ENCODE measurements around the gene ADAM15.
A peak's percentile ranks its signal among the peaks of the same experiment; 100 is the strongest.

The ADAM15 gene, protein sequence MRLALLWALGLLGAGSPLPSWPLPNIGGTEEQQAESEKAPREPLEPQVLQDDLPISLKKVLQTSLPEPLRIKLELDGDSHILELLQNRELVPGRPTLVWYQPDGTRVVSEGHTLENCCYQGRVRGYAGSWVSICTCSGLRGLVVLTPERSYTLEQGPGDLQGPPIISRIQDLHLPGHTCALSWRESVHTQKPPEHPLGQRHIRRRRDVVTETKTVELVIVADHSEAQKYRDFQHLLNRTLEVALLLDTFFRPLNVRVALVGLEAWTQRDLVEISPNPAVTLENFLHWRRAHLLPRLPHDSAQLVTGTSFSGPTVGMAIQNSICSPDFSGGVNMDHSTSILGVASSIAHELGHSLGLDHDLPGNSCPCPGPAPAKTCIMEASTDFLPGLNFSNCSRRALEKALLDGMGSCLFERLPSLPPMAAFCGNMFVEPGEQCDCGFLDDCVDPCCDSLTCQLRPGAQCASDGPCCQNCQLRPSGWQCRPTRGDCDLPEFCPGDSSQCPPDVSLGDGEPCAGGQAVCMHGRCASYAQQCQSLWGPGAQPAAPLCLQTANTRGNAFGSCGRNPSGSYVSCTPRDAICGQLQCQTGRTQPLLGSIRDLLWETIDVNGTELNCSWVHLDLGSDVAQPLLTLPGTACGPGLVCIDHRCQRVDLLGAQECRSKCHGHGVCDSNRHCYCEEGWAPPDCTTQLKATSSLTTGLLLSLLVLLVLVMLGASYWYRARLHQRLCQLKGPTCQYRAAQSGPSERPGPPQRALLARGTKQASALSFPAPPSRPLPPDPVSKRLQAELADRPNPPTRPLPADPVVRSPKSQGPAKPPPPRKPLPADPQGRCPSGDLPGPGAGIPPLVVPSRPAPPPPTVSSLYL

DNA sequence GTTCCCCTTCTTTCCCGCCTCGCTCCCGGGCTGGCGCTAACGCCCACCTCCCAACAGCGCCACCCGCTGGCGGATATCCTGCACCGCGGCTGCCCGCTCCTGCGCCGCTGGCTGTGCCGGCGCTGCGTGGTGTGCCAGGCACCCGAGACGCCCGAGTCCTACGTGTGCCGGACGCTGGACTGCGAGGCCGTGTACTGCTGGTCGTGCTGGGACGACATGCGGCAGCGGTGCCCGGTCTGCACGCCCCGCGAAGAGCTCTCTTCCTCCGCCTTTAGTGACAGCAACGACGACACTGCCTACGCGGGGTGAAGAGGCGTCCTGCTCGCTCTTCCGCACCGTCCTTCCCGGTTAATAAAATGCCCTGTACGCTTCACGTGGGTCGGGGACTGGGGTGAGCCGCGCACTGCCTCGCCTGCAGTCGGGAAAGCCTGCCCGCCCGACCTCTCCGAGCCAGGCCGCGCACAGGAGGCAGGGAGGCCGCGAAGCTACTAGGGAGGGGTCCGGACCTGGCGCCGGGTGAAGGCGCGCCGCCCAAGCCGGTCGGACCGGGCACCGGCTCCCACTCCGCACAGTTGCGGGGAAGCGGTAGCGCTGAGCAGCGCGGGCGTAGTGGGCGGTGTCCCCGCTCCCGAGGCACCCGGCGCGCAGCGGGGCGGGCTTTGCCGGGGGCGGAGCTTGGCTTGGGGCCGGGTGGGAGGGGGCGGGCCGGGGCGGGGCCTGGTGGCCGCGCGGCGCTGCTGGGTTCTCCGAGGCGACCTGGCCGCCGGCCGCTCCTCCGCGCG is at the start of gene ADAM15:
Gene ADAM15, plus strand, starts transcription at position 757 of the 782 bp plus-strand sequence. CDS start 71 bp downstream, outside the sequence.
- DNase-seq (ENCODE audit: low spot score), result peak; percentile 92

DNA sequence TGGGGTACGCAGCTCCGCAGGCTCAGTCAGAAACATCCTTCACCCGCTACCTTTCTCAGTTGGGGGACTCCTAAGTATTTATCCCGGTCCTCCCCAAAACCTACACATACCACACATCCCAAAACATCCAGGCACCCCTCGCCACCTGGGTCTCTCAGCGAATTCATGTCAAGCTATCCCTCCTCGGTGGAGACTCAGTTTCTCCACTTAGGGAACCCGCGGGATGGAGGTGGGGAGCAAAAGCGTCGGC is 49.8 kb upstream of the ADAM15 start:
- DNase-seq (ENCODE audit: low spot score), result no peak

DNA sequence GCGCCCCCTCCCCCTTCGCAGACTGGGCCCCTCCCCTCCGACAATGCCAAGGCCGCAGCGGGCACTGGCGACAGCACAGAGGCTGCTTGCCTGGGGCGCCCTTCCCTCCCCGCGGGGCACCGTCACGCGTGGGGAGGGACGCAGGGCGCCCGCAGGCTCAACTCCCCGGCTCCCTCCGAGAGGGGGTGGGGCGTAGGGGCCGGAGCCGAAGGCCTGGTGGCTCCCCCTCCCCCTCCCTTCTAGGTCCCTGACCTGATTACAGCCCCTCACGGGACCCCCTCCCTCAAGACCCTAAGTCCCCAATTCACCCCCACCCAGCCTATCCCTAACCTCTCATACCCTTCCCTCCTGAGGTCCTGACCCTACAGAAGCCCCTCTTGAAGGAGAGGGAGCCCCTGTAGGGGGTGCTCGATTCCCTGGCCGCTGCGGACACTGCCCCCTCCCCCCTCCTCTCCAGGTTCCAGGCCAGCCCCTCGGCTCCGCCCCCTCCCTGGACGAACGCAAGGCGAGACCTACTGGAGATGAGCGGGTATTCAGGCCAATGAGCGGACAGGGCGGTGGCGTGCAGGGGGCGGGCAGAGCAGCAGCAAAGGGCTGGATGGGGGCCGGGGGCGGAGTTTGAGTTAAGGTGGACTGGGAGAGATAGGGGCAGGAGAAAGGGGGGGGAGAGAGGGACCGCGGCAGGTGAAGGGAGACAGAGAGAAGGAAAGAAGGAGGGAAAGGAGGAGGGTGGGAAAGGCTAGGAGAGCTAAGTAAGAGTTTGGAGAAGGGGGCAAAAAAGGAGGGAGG is 49.2 kb upstream of the ADAM15 start:
- DNase-seq (ENCODE audit: low spot score), result peak; percentile 99

DNA sequence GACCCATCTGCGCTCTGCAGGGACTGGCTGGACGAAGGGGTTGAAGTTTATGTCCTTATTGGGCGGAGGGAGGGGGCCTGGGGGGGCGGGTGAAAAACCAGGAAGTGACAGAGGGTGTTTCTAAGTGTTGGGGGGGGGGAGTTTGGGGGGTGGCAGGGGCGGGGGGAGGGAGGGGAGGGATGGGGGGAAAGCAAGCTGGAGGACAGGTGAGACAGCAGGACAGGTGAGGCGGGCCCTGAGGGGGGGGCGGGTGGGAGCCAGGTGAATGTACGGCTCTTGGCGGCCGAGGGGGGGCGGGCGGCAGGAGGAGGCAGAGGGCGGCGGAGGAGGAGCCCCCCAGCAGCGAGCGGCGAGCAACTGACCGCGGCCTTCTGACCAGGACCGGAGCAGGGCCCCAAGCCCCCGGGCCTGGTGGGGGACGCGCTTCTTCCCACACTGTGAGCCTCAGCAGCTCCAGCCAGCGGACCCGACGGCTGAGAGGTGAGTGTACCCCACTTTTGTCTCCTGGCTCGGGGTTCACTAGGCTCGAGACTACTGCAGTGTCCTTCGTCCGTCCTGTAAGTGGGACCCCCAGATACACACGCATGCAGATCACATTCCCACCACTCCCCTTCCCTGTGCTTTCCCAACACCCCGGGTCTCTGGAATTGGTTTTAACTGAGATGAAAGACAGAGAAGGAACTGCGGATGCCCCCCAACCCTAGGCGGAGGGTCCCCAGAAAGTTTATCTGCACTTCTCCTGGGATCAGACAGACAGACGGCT is 48.5 kb upstream of the ADAM15 start, which contains the start of gene ZBTB7B:
Gene ZBTB7B, plus strand, starts transcription at position 339 of the 763 bp plus-strand sequence. CDS start 11,859 bp downstream, outside the sequence.
- peak; percentile 65 for DNase-seq (ENCODE audit: low spot score)

DNA sequence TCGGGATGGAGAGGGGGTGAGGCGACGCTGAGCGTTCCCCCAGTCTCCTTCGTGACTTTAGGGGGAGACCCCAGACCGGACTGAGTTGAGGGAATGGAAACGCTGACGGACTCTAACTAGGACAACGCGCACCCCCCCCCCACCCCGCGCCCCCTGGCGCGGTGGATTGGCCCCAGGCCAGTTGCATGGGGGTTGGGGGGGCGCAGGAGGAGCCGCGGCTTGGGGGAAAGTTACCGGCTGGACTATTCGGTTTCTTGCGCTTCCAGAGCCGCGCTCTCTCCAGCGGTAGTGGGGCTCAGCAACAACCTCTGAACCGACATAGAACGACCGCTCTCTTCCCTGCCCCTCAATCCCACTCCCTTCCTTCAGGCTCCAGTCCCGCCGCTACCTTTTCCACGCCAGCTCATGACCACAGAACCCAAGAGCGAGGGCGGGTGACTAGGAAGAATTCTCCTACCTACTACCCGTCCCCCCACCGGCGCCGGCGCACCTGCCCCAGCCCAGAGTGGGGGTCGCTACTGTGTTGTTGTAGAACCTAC is 47.8 kb upstream of the ADAM15 start:
- DNase-seq (ENCODE audit: low spot score), result peak; percentile 64

DNA sequence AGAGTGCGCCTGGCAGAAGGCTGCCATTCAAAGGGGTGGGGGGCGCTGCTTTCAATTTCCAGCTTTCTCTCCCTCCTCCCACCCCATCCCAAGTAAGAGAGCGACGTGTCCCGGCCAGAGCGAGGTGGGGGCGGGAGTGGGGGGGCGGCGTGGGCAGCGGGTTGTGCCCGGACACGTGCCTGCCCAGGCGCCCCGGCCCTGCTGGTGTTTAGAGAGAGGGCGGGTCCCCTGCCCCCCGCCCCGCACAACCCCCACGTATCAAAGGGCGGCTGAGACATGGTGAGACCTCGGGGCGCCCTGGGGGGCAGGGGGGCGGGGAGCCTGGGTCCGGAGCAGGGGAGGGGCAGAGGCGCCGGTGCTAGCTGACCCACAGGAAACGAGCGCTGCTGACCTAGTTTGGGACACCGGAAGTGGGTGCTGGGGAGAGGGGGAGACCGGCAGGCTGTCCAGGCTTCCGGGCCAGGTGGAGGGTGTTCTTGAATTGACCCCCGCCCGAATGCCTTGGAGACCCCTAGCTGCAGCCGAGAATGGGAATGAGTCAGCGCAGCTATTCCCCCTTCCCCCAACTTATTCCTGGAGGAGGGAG is 47.3 kb upstream of the ADAM15 start:
- DNase-seq (ENCODE audit: low spot score), result peak; percentile 62

DNA sequence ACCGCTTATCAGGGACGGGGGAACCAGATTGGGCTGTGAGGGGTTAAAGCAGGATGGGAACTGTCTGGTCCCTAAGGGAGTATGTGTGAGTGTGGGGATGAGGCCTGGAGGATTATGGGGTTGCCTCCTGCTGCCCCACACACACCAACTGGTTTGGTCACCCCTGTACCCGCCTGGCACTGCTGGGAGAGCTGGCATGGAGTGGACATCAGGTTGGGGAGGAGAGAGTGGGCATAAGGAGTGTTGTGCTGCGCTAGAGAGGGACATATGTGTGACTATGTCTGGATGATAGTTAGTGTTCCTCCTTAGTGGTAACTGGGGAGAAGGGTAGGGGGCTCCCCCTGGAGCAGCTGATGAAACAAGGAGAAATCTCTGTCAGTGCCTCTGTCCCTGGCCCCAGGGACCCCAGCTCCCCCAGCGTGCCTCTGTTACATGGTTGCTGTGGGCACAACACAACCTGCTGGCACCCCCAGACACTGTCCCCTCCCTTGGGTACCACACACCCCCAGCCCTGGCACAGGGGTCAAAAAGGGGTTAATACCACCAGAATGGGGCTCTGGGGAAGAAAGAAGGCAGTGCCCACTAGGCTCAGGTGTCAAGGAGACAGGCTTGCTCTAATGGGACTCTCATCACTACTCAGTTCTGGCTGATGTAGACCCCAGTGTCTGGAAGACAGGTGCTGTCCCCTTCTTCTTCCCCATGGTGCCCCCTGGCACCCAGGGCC is 46.6 kb upstream of the ADAM15 start:
- no peak for DNase-seq (ENCODE audit: low spot score)

DNA sequence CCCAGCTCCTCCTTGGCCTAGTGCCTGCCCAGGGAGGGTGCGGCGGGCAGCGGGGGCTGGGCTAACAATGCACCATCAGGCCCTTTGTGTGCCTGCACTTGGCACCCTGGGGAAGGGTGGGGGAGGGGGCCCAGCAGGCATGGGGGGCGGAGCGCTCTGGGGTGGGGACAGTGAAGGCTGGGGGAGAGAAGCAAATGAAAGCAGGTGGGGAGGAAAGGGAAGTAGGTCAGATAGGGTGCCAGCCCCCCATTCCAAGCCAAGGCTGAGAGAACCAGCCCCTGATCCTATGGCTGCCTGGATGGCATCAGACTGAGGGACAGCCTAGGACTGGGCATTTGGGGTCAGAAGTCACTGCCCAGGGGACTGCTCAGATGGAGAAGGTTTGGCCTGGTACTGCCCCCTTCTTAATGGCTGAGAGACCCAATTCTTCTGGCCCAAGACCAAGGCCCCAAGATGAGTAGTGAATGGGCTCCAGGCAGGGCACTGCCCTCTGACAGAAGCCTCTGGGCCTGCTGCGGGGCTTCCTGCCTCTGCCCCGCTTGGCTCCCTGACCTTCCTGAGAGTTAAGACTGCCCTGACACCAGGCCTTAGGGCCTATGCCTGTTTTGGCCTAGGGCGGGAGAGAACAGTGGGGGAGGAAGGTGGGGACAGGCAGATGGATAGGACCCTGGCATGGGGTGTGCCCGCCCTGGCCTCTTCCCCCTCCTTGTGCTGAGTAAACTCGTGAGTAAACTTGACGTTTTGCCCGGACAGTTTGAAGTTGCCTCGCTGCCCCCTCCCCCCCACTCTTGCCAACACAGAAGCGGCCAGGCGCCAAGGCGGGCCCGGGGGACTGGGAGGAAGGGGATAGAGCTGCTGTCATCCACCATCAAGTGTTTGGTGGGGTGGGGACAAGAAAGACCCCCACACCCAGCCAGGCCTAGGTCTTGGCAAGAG is 45.8 kb upstream of the ADAM15 start:
- no peak for DNase-seq (ENCODE audit: low spot score)

DNA sequence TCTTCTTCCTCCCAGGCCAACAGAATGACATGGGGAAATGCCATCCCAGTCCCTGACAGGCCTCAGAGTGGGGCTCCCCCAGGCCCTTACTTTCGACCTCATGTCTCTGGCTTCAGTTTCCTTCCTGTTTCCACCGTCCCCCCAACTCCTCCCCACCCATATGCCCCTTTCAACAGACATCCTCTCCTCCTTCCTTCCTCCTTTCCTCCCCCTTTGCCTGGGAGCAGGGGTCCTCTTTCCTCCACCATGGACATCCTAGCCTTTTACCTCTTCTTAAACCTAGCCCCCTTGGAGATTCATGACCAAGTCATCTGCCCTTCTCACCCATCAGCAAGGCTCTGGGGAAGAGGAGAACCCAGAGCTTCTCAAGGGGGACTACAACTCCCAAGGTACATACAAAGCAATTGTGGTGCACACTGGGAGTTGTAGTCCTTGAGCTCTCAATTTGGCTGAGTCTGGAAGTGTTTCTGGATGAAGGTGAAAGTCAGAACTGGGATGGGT is 44.5 kb upstream of the ADAM15 start:
- DNase-seq (ENCODE audit: low spot score), result no peak

DNA sequence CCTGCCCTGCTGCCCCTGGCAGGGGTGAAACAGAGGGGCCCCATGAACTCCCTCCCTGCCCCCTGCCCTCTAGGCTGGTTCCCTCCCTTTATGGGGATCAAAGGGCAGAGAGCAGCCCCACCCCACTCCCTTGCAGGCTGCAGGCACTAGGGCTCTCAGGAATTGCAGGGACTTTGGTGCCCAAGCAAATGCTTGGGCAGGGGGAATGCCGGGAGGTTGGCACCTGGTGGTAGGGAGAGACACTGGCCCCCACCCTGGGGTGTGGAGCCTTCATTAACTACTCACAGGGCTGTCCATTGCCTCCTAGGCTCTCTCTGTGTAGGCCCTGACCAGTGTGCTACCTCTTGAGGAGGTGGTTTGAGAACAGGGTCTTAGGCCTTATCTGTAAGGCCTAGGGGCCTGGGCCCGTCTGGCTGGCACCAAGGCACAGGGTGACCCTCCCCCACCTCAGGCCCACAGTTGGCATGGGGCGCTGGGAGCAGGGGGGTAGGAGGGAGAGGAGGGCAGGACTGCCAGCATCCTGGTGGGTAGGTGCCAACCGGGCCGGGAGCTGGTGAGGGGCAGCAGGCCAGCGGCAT is 43.8 kb upstream of the ADAM15 start:
- no peak for DNase-seq (ENCODE audit: low spot score)

DNA sequence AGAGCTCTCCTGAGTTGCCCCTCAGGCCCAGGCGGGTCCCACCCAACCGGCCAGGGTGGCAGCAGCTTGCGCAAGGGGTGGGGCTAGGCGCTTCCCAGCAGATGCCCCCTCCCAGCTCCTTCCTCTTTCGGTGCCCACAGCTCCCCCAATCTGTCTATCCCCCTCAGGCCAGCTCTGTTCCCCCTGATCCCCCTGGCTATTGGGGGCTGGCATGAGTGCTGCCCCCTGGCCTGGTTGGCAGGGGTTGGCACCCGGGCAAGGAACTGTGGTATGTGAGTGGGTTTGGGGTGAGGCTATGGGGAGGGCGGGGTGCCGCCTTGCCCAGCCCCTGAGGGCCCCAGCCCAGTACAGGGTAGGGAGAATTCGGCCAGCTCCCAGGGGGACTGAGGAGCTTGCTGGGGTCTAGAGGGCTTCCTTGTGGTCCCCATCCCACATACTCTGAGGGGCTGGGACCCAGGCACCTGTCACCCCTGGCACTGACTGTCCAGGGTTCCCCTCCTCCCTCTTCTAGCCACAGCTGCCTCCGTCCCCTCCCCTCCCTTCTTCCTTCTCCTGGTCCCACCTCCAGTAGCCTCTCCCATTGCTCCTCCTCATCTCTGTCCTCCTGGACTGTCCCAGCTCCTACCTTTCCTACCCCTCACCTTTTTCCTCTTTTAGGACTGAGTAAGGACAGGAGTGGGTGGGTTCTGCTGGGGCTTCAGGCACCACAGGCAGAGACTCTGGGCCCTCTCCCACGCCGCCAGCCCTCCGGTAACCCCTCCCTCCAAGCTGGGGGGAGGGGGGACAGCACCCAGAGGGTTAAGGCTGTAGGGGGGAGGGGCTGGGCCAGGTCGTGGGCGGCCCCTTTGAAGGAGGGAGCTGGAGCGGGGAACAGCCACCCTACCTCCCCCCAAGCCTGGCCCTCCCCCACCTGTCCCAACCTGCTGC is 42.8 kb upstream of the ADAM15 start:
- no peak for DNase-seq (ENCODE audit: low spot score)

DNA sequence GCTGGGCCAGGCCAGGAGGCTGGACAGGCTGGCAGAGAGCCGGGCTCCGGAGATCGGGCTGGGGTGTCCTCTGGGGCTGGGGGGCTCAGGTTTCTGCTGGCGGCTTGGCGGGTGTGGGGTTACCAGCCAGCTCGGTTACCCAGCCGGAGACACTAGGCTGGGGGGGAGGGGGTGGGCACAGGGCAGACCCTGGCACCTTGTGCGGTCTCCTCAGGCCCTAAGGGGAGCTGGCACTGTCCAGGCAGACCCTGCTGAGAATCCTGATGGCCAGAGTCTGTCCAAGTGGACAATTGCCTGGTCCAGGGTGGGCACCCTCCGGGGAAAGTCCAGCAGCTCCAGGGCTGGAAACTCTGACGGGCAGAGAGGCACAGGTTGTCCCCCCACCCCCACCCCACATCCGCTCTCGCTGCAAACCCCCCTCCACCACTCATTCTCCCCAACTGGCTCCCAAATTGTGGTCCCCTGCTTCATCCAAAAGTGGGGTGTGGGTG is 41.9 kb upstream of the ADAM15 start:
- DNase-seq (ENCODE audit: low spot score), result no peak

DNA sequence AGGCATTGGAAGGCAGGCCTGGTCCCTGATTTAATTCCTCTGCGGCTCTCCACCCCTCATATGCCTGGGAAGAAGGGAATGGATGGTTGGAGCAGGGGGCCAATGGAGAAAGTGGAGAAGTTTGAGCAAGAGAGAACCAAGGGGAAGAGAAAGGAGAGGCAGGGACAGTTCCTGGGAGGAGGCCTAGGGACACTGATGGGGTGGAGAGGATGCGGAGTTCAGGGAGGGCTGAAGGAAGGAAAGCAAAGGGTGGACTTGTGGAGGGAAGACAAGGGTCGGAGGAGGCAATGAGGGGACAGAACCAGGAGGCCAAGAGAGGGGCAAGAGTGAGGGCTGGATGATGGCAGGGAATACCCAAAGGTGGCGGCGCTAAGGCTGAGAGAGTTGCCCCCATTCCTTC is 41.4 kb upstream of the ADAM15 start:
- no peak for DNase-seq (ENCODE audit: low spot score)

DNA sequence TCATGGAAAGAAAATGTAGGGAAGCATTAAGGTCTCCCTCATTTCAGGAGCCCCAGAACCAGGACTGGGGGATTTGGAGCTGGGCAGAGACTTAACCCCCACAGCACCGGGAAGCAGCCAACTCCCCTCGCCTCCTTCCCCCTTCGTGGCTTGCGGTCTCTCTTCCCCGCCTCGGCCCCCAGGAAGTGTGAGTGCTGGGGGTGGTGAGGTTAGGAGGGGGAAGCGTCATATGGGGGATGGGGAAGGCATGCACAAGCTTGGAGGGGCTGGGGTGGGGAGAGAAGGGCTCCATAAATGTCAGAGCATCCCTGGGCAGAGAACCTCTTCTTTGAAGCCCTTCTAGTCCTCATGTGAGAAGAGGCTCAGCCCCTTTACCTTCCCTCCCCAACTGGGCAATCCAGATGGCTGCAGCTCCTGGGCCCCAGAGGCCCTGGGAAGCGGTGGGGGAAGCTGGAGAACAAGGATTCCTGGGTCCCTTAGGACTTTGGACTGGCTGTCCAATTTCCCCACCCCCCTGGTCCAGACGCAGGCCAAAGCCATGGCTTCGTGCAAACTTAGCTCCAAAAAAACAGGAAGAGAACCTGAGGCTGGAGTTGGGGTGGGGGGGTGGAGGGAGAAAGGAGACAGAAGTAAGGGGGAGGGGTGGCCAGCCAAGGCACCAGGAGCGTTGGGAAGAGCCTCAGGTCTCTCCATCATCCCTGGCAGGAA is 40.8 kb upstream of the ADAM15 start:
- no peak for DNase-seq (ENCODE audit: low spot score)

DNA sequence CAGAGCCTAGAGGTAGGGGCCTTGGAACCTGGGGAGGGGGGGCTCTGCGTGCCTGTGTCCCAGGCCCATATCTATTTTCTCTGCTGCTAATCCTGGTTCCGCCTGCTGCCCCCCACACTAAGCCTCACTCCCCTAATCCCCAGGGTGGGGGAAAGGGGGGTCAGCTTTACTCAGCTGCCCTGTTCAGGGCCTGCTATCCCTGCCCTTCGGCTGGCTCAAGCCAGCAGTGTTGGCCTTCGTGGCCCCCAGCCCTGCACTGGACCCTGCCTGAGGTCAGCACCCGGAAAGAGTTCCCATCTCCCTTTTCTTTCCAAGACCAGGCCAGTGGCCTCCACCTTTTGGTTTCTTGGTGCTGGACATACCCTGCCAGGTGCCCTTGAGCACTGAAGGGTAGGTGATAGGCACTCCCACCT is 40.1 kb upstream of the ADAM15 start:
- no peak for DNase-seq (ENCODE audit: low spot score)
